ENCODE data around the gene ZNF627. TPM values are rescaled to one million over a fixed set of nuclear protein-coding genes. Genes with fewer than 3 reads are reported as not detected.

Gene ZNF627
- total and polyA plus RNA-seq, 7 donors = 2.6 to 5.6 (median 4.2) TPM

DNA sequence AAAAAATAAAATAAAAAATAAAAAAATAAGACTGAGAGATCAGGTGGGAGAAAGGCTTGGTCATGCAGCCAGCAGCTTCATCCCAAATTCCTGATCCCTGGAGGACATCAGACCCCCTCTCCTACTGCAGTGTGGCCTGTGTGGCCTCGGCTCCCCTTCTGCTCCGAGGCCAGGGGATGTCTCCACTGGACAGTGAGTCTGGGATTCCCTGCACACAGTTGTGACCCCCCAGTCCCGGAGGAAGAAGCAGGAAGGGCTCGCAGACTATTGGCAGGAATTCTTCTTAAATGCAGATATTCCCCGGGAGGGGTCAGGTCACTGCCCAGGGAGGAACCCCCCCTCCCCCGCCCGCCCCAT, 41.9 kb downstream of the ZNF627 start:
- ATAC-seq = peak in 3 of 4 donors; percentile 11 to 36 (median 24)
- H3K4me3 ChIP-seq = peak overlapping the region; percentile 77
- intact Hi-C loops (cut with DNase I) = no loop called here

DNA sequence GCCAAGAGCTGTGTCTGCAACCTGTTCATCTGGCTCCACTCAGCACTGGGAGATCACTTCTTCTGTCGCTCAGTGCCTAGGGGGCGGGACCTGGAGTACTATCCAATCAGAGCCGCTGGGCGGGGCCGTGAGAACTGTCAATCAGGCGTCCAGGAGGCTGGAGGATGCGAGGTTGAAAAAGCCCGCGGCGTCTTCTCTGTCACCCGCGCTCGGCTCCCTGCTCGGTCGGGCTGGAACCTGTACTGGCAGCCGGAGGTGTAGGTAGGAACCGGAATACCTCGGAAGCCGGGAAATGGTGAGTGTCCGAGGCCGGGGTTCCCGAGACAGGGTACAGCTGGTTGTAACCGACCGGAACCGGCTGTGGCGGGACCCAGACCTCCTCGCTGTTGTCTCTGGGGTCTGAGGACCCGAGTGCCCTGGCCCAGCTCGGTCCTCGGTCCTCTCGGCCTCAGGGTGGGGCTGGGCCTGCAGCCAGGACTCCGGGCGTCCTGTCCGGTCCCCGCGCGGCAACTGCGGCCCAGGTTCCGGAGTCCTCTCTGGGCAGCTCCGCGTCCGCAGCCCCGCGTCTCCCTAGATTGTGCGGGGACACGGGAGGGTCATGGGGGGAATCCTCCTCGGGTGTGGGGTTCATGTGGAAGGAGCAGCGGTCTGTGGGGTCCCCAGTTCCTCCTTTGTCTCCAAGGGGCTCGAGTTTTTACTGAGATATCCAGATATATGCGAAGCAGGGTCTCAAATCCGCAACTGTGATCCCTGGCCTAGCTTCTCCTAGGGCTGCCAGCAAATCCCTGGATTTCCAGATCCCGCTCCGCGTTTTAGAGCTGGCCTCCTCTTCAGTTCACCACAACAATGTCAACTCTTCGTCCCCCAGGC, 42.6 kb downstream of the ZNF627 start:
- TF ChIP-seq, protein P1, sequence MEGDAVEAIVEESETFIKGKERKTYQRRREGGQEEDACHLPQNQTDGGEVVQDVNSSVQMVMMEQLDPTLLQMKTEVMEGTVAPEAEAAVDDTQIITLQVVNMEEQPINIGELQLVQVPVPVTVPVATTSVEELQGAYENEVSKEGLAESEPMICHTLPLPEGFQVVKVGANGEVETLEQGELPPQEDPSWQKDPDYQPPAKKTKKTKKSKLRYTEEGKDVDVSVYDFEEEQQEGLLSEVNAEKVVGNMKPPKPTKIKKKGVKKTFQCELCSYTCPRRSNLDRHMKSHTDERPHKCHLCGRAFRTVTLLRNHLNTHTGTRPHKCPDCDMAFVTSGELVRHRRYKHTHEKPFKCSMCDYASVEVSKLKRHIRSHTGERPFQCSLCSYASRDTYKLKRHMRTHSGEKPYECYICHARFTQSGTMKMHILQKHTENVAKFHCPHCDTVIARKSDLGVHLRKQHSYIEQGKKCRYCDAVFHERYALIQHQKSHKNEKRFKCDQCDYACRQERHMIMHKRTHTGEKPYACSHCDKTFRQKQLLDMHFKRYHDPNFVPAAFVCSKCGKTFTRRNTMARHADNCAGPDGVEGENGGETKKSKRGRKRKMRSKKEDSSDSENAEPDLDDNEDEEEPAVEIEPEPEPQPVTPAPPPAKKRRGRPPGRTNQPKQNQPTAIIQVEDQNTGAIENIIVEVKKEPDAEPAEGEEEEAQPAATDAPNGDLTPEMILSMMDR (IDR thresholded peaks at IDR 0.05) = no peak
- peak; percentile 98 to 100 (median 99) for ATAC-seq
- Histone ChIP-seq H3K4me1 (no peaks in the 10 kb centered on the region), H3K27ac (no peak overlapping the region), H3K36me3 (ENCODE audit: insufficient read depth in 1 of 2, low read depth in 1 of 2) (no peaks in the 10 kb centered on the region), H3K9me3 (no peaks in the 10 kb centered on the region), H3K27me3 (ENCODE audit: insufficient read depth in 3 of 3, low read length in 2 of 3) (peaks cover 0 to 4% (median 1%) of the 10 kb centered on the region in 3 donors), H3K4me3 (peak overlapping the region; percentile 77)
- intact Hi-C loops (cut with DNase I) = no loop called here
- WGBS, 3 donors = 0 to 1% (median 1%) methylated on average over 48 to 55 of the region's 55 CpGs
- peak; percentile 92 to 94 for DNase-seq

More for the DNA sequence above, 41.9 kb downstream of the ZNF627 start:
- DNase-seq = no peak
- TF ChIP-seq, protein P1 (IDR thresholded peaks at IDR 0.05) = no peak
- Histone ChIP-seq H3K27me3 (ENCODE audit: insufficient read depth in 3 of 3, low read length in 2 of 3) (peaks cover 0 to 4% (median 1%) of the 10 kb centered on the region in 3 donors), H3K36me3 (ENCODE audit: insufficient read depth in 1 of 2, low read depth in 1 of 2) (no peaks in the 10 kb centered on the region), H3K27ac (no peak overlapping the region), H3K9me3 (no peaks in the 10 kb centered on the region), H3K4me1 (no peaks in the 10 kb centered on the region)
- whole genome bisulfite sequencing, 3 donors = 1 to 2% (median 1%) methylated on average over 7 of the region's 7 CpGs

DNA sequence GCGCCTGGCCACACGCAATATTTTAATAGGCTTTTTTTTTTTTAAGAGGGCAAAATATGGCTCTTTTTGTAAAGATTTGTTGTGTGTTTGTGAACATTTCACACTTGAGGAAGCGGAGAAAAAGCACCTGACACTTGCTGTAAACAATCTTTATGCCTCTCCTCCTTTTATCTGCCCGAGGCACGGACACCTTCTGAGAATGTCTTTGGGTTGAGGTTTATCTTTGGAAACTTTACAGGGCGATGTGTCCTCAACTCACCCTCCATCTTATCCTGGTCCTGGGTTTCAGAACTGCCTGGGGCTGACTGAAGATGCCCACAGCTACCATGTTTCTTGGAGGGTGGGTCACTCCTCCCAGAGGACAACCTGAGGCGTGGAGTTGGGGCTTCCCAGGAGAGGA, 44.0 kb downstream of the ZNF627 start:
- no peaks in the 10 kb centered on the region for H3K9me3 ChIP-seq
- H3K27ac ChIP-seq = no peak overlapping the region
- H3K36me3 ChIP-seq (ENCODE audit: insufficient read depth in 1 of 2, low read depth in 1 of 2) = no peaks in the 10 kb centered on the region
- H3K27me3 ChIP-seq (ENCODE audit: insufficient read depth in 3 of 3, low read length in 2 of 3) = peaks cover 0 to 4% (median 1%) of the 10 kb centered on the region in 3 donors
- H3K4me3 ChIP-seq = no peak overlapping the region
- H3K4me1 ChIP-seq = no peaks in the 10 kb centered on the region
- TF ChIP-seq, protein P1 (IDR thresholded peaks at IDR 0.05) = no peak
- DNase-seq (no peak), ATAC-seq (no peak)
- 89 to 95% (median 90%) methylated on average over 7 of the region's 7 CpGs for WGBS, 3 donors
- intact Hi-C loops (cut with DNase I) = no loop called here

DNA sequence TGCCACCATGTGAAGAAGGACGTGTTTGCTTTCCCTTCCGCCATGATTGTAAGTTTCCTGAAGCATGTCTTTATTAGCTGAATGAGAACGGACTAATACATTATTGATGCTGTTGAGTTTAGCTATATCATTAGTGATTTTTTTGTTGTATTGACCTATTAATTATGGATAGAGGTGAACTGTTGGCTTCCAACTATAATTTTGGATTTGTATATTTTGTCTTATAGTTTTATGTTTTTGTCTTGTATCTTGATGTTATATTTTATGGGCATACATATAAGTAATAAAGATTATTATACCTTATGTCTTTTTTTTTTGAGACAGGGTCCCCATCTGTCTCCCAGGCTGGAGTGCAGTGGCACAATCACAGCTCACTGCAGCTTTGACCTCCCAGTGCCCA, 45.6 kb downstream of the ZNF627 start:
- 94 to 97% (median 95%) methylated on average over 3 of the region's 3 CpGs for WGBS, 3 donors

More for the DNA sequence above, 45.6 kb downstream of the ZNF627 start:
- H3K4me1 ChIP-seq = no peaks in the 10 kb centered on the region
- no peak overlapping the region for H3K27ac ChIP-seq
- intact Hi-C loops (cut with DNase I) = no loop called here
- no peak overlapping the region for H3K4me3 ChIP-seq
- TF ChIP-seq, protein P1 (IDR thresholded peaks at IDR 0.05) = no peak
- no peak for DNase-seq
- no peaks in the 10 kb centered on the region for H3K36me3 ChIP-seq (ENCODE audit: insufficient read depth in 1 of 2, low read depth in 1 of 2)
- peaks cover 0 to 4% (median 1%) of the 10 kb centered on the region in 3 donors for H3K27me3 ChIP-seq (ENCODE audit: insufficient read depth in 3 of 3, low read length in 2 of 3)
- no peaks in the 10 kb centered on the region for H3K9me3 ChIP-seq
- ATAC-seq = no peak

All from psoas muscle (tissue), 8 donors.